Activated CD8-positive, alpha-beta T cell treated with anti-CD3 and anti-CD28 coated beads for 36 hours (primary cell): ENCODE data around the gene TREH. TPM values are rescaled to one million over a fixed set of nuclear protein-coding genes. Genes with fewer than 3 reads are reported as not detected.

Experiments used
- ATAC-seq: fragments of 200-7000 bp; cut with Tn5 transposase; one replicate; pipeline ENCODE4 v1.10.0; 2021; ENCODE audit warnings: mild to moderate bottlenecking, moderate library complexity
- CTCF ChIA-PET: fragments of 350-600 bp; sonication (Branson Sonifier 250); formaldehyde crosslinking; loops from one replicate; lab custom pipeline; 2021; ENCODE audit warnings: antibody characterized with exemption; lab: Charles Lee
- POLR2A ChIA-PET: fragments of 350-600 bp; sonication (Branson Sonifier 250); formaldehyde crosslinking; loops from one replicate; lab custom pipeline; 2021; ENCODE audit warnings: antibody characterized with exemption; lab: Charles Lee
- DNase-seq: peaks from one replicate; pipeline ENCODE4 v3.0.0-alpha.2; 2020
- H3K27ac Mint-ChIP-seq: one replicate; pipeline ENCODE4 v1.8.0; 2021; ENCODE audit warnings: mild to moderate bottlenecking, mixed read lengths
- H3K27me3 Mint-ChIP-seq: one replicate; pipeline ENCODE4 v1.8.0; 2021; ENCODE audit warnings: mixed read lengths
- H3K36me3 Mint-ChIP-seq: one replicate; pipeline ENCODE4 v1.8.0; 2021; ENCODE audit warnings: low read depth, mixed read lengths
- H3K4me1 Mint-ChIP-seq: one replicate; pipeline ENCODE4 v1.8.0; 2021; ENCODE audit warnings: low read depth, mixed read lengths
- H3K4me3 Mint-ChIP-seq: one replicate; pipeline ENCODE4 v1.8.0; 2021; ENCODE audit warnings: mild to moderate bottlenecking, moderate library complexity, mixed read lengths
- H3K9me3 Mint-ChIP-seq: one replicate; pipeline ENCODE4 v1.8.0; 2021; ENCODE audit warnings: mixed read lengths
- CTCF ChIP-seq: fragments of 200-600 bp; IDR thresholded peaks from one replicate; pipeline ENCODE4 v1.8.0; 2022; ENCODE audit warnings: antibody characterized with exemption, mild to moderate bottlenecking
- intact Hi-C: fragments of 100-400 bp; cut with micrococcal nuclease; formaldehyde crosslinking; loops from one replicate; pipeline ENCODE4 v1.10.0; 2022
- total RNA-seq, 2 experiments: library from RNA; stranded (reverse); gene quantifications; one replicate each; pipeline ENCODE4 v1.2.3, GENCODE V29; 2021

Gene TREH
- total RNA-seq, 2 experiments from 2014 or later, result not detected

- ChIA-PET POLR2A (interaction anchor here (0.5 kb wide), 1 partner anchor 373 kb away, joined by 4 read pairs; no protein-coding TSS in a partner anchor), CTCF (interaction anchor here (2.8 kb wide), 1 partner anchor 16 kb away, joined by 21 read pairs; no protein-coding TSS in a partner anchor)
Observed at GRCh38 chr11:118706546-118706825, 27.0 kb upstream of the TREH start.

GRCh38 chr11:118705791-118706545 is 26.5 kb upstream of the TREH start:
- Mint-ChIP-seq H3K9me3 (no peaks in the 10 kb centered on the region), H3K4me1 (peaks cover 26% of the 10 kb centered on the region), H3K4me3 (no peak overlapping the region), H3K36me3 (peaks cover 1% of the 10 kb centered on the region), H3K27ac (no peak overlapping the region), H3K27me3 (no peaks in the 10 kb centered on the region)
- ChIA-PET POLR2A (interaction anchor here (0.5 to 1.5 kb wide), 4 partner anchors 9 to 374 kb away, joined by 3 to 6 read pairs (median 4); no protein-coding TSS in a partner anchor), CTCF (interaction anchor here (2.0 to 2.8 kb wide), 2 partner anchors 14 to 16 kb away, joined by 10 to 21 read pairs; no protein-coding TSS in a partner anchor)
- intact Hi-C loops, result loop anchor here (5.0 kb wide), 1 partner anchor 241 kb away; no protein-coding TSS in a partner anchor
- no peak for ATAC-seq
- TF ChIP-seq CTCF, result no peak
- DNase-seq, result no peak

More at GRCh38 chr11:118706546-118706825, 27.0 kb upstream of the TREH start:
- Mint-ChIP-seq H3K4me3 (no peak overlapping the region), H3K27me3 (no peaks in the 10 kb centered on the region), H3K36me3 (no peaks in the 10 kb centered on the region), H3K4me1 (peaks cover 26% of the 10 kb centered on the region), H3K27ac (no peak overlapping the region), H3K9me3 (no peaks in the 10 kb centered on the region)
- DNase-seq, result no peak
- intact Hi-C loops, result loop anchor here (5.0 kb wide), 1 partner anchor 241 kb away; no protein-coding TSS in a partner anchor
- TF ChIP-seq CTCF, result no peak
- no peak for ATAC-seq

- Mint-ChIP-seq H3K9me3 (peaks cover 3% of the 10 kb centered on the region), H3K4me1 (peaks cover 28% of the 10 kb centered on the region), H3K36me3 (peaks cover 4% of the 10 kb centered on the region), H3K27me3 (no peaks in the 10 kb centered on the region), H3K27ac (peak overlapping the region; percentile 82), H3K4me3 (peak overlapping the region; percentile 41)
- intact Hi-C loops, result loop anchor here (5.0 kb wide), 1 partner anchor 242 kb away; no protein-coding TSS in a partner anchor
- ATAC-seq (peak; percentile 86), DNase-seq (peak; percentile 70)
- TF ChIP-seq CTCF, result no peak
- ChIA-PET CTCF (interaction anchor here (0.8 to 2.8 kb wide), 5 partner anchors 10 to 86 kb away, joined by 3 to 21 read pairs (median 6); partner anchors contain the start of gene DDX6), POLR2A (interaction anchor here (0.8 to 1.5 kb wide), 6 partner anchors 8 to 164 kb away, joined by 3 to 6 read pairs (median 3); no protein-coding TSS in a partner anchor)
Observed at GRCh38 chr11:118705111-118705741, 25.8 kb upstream of the TREH start.

- Mint-ChIP-seq H3K4me3 (no peak overlapping the region), H3K27ac (peak overlapping the region; percentile 20)
- POLR2A ChIA-PET, result no interaction called here
Observed at GRCh38 chr11:118703563-118704106, 24.2 kb upstream of the TREH start.

More at GRCh38 chr11:118703563-118704106, 24.2 kb upstream of the TREH start:
- H3K36me3 Mint-ChIP-seq, result peaks cover 9% of the 10 kb centered on the region
- intact Hi-C loops, result no loop called here
- H3K9me3 Mint-ChIP-seq, result peaks cover 9% of the 10 kb centered on the region
- DNase-seq (no peak), ATAC-seq (no peak)
- CTCF ChIA-PET, result interaction anchor here (1.5 to 2.0 kb wide), 2 partner anchors 8 to 11 kb away, joined by 6 to 10 read pairs; no protein-coding TSS in a partner anchor
- H3K27me3 Mint-ChIP-seq, result no peaks in the 10 kb centered on the region
- no peak for TF ChIP-seq CTCF
- peaks cover 41% of the 10 kb centered on the region for H3K4me1 Mint-ChIP-seq
